GM19463 (cell line): ENCODE results near the gene PARD3.
"Not testable (repeated sequence)": the region's sequence is repeated elsewhere in the genome, so short reads cannot be mapped to it uniquely, and the experiment has no call there.

ENCODE experiments used
- ATAC-seq: cut with Tn5 transposase; IDR thresholded peaks from one replicate; pipeline ENCODE4 v1.9.1; 2021; ENCODE audit warnings: mild to moderate bottlenecking, moderate library complexity; ENCODE audit not compliant: unreplicated experiment

The PARD3 gene

DNA sequence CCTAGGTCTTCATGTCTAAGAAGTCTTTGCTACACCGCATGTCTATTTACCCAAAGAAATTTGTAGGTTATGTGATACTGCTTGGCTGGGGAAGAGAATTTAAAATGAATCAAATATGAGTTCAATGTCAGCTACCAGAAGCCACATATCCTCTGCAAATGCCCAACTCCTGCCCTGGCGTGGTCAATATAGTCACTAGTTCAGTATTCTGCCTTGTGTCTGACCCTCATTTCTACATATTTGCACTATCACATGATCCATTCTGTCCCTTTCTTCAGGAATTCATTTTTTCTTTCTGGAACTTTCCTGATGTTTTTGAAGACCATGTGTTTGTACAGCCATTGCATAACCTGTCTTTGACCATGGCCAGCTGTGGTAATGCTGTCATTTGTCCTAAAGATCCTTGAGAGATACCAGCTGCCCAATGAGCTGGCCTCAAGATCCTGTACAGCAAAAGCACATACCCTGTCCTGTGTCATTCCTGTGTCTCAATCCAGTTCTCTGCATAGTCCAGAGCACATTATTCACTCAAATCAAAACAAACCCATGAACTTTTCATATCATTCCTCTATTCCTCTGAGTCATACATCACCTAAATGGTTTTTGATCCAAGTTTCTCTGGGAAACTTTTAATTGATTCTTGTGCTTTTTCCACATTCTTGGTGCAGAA, 524.5 kb downstream of the PARD3 start:
- ATAC-seq: no peak

- ATAC-seq: no peak
Observed at GRCh38 chr10:34288634-34289033, 526.5 kb downstream of the PARD3 start.

DNA sequence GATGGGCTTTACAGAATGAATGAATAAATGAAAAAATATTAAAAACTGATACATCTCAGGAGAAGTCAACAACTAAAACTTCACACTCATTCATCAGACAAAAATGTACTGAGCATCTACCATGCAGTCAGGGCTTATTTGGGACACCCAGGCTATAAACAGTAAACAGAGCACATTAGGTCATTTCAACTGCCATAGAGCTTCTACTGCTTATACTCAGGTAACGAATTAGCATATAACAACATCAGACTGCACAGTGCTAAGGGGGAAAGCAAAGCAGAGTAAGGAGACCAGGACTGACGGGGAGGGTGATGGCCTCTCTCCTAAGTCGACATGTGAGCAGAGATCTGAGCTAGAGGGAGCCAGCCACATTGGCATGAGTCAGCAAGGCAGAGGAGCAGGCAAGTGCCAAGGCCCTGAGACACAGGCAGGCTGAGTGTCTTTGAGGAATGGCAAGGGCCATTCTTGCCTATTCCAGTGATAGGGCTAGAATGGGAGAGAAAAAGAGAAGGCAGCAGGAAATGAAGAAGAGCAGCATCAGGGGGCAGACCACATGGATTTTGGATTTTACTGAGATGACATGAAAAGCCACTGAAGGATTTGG, 528.9 kb downstream of the PARD3 start:
- no peak for ATAC-seq

DNA sequence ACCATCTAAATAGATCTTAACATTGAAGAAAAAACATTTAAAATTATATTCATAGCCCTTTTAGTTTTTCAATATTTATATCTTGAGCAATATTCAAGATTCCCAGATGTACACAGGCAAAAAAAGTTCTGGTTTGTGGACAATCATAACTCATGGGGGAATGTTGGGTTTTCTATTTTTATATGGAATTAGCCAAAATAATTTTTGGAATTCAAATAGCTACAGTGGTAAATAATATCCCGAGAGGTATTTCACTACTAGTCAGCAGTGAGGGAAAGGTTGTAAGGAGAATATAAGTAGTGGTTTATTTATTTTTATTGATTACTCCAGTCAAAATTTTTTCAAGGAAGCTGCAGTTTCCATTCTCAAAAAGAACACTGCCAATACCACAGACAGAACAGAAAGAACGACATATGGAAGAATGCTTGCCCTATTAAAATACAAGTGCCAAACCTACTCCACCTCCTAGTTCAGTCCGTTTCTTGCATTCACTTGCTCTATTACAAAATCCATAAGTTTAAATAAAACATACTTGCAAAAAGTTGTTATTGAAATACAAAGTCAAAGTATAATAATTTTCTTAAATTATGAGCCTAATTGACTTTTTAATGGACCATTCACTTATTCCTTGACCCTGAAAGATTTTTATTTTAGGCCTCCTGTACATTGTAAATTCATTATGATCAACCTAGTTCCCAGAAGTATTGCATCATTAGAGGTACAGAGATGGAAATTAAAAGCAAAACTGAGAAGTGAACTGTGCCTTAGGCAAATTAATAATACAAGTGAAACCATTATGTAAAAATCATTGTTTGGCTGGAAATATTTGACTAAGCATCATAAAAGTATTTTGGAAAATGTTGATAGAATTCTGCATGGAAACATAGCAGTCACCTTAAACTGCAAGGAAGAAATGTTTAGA, 533.2 kb downstream of the PARD3 start:
- no peak for ATAC-seq

GRCh38 chr10:34280599-34281374, 534.3 kb downstream of the PARD3 start:
- ATAC-seq: no peak

DNA sequence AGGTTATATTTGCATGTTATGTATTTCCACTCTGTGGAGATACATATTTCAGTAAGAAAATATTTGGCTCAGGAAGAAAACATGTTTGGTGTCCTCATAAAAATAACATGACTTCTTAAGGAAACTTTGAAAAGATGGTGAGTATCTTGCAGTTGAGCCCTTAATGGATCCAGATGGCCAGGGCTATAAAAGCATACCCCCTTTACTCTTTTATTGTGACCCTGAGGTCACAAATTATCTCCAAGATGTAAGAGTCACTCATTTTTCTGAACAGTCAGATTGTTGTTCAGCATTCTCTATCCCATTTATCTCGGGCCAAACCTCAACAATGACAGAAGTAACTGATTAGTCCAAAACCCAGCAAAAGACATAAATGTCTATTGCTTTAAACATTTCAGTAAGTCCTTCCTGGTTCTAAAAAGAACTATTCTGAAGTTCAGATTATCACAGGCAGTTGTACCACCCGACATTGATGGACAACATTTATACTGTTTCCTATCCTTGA, 539.4 kb downstream of the PARD3 start:
- ATAC-seq: no peak

DNA sequence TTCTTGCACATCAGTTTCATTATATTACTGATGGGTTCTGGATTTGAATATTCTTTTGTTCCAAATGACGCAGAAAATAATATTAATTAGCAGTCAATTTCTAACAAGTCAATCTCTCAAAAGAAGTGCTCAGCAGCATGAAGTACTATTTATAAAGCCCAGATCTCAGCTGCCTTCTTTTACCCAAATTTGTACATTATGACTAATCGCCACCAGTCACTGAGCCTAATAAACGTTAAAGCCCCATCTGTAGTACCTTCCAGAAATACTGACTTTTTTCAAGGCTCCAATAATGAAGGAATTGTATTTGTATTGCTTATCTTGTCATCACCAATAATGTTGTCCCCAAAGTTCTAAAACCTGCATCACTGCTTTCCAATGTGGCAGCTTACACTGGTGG, 540.2 kb downstream of the PARD3 start:
- ATAC-seq: no peak

GRCh38 chr10:34273340-34273739, 541.8 kb downstream of the PARD3 start:
- no peak for ATAC-seq

DNA sequence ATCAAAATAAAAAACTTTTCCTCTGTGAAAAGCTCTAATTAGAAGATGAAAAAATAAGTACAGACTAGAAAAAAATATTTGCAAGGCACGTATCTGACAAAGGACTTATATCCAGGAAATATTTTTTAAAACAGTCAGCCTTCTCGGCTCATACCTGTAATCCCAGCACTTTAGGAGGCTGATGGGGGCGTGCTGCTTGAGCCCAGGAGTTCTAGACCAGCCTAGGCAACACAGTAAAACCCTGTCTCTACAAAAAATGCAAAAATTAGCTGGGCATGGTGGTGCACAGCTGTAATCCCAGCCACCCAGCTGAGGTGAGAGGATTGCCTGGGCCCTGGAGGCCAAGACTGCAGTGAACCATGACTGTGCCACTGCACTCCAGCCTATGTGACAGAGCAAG, 542.8 kb downstream of the PARD3 start:
- ATAC-seq: no peak

DNA sequence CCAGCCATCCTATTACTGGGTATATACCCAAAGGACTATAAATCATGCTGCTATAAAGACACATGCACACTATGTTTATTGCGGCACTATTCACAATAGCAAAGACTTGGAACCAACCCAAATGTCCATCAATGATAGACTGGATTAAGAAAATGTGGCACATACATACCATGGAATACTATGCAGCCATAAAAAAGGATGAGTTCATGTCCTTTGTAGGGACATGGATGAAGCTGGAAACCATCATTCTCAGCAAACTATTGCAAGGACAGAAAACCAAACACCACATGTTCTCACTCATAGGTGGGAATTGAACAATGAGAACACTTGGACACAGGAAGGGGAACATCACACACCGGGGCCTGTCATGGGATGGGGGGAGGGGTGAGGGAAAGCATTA, 546.7 kb downstream of the PARD3 start:
- not testable (repeated sequence) for ATAC-seq

- no peak for ATAC-seq
Observed at GRCh38 chr10:34262985-34263384, 552.1 kb downstream of the PARD3 start.

DNA sequence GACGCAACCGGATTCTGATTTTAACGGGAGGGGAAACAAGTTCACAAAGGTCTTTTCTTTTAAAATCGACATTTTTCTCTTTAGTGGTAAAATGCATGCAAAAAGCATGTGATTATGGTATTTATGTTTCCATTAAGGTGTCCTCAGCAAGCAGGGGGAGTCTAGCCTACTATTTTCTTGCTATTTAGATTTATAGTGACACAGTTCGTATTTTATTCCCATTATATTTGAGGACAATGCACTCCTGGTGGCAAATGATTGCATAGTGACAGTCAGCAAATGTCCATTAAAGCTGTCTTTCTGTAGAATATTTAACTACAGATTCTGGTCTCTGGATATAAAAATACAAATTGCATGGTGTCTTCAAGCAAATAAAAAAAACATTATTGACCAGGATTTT, 554.2 kb downstream of the PARD3 start:
- ATAC-seq: no peak

DNA sequence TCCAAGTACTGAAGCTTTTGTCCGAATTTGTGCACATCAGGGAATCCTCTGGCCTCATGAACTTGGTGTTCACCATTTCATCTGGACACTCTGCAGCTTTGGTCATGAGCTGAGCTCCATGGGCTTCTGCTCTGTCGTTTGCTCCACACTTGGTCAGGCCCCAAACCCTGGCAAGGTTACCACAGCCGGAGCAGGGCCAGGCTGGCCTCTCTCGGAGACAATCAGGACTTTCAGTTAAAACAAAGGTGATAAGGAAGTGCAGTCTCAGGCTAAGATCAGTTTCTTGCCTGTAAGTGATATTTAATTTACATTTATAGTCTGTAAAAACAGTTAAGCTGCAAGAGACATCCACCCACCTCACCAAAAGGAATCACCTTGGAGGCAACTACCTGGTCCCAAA, 558.9 kb downstream of the PARD3 start:
- no peak for ATAC-seq

- no peak for ATAC-seq
Observed at GRCh38 chr10:34255035-34255434, 560.1 kb downstream of the PARD3 start.

GRCh38 chr10:34254596-34254995, 560.5 kb downstream of the PARD3 start:
- peak; percentile 95 for ATAC-seq

GRCh38 chr10:34252111-34252510, 563.0 kb downstream of the PARD3 start:
- ATAC-seq: no peak

DNA sequence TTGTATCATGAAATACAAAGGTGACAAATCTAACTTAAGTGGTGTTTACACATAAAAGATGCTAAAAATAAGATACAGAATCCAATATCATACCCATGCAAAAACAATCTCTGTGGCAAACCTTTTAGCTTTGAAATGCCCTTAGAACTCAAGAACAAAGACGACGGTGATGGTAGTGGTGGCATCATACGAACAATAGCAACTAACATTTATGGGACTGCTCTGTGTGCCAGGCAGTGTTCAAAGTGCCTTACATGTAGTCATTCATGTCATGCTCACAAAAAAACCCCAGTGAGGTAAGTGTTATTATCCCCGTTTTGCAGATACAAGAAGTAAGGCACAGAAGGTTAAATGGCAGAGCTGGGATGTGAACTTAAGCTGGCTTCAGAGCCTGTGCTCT, 563.9 kb downstream of the PARD3 start:
- no peak for ATAC-seq

- ATAC-seq: no peak
Observed at GRCh38 chr10:34250722-34251121, 564.4 kb downstream of the PARD3 start.

DNA sequence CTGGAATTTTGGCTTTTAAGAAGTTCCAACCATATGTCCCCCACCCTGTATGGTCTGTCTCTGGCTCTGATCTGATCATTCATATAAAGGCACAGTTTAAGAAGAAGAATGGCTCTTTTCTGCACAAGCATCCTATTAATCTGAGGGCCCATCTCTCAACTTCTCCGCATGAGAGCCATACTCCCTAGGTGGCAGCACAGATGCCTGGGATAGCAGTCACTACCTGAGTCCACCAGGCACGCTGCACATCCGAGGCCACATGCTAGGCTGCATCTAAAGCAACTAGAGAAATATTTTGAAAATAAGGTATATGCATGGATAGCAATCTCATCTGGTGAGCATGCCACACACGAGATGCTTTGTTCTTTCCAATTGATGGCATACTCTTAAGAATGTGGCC, 565.5 kb downstream of the PARD3 start:
- no peak for ATAC-seq

DNA sequence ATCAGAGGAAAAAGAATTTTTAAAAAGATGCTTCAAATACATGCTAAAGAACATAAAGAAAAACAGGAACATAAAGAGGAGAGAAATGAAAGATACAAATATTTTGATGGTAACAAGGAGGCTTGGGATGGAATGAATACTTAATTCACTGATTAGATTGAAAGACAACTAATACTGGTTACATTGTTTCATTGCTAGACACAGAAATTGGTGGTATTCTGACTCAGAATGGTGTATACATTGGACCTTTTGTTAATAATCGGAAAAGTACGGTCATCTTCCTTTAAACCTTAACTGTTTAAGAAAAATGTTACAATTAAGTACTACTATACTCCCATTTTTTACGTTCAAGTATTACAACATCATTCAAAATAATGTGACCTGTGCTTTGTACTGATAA, 567.5 kb downstream of the PARD3 start:
- ATAC-seq: no peak
